Panc1 (cell line): ENCODE measurements around the gene FASTKD2.

Experiments used
- CTCF ChIP-seq: fragments of 450-650 bp; IDR thresholded peaks from 2 replicates; pipeline ENCODE4 v1.5.1; 2017; ENCODE audit warnings: mild to moderate bottlenecking
- POLR2AphosphoS5 ChIP-seq: IDR thresholded peaks from 2 replicates; pipeline ENCODE4 v1.6.1; 2012; ENCODE audit warnings: mild to moderate bottlenecking, low read depth, low read length, moderate library complexity
- REST ChIP-seq, 2 experiments: IDR thresholded peaks; 2 replicates each; pipeline ENCODE4 v1.6.1; 2011 to 2012; ENCODE audit warnings: low read depth in 2 of 2, control low read depth in 1 of 2, low read length in 1 of 2, mild to moderate bottlenecking in 1 of 2, moderate library complexity in 1 of 2; ENCODE audit not compliant: insufficient read depth in 1 of 2
- SIN3A ChIP-seq: IDR thresholded peaks from 2 replicates; pipeline ENCODE4 v1.6.1; 2012; ENCODE audit warnings: low read depth, mild to moderate bottlenecking, low read length, moderate library complexity, borderline replicate concordance; ENCODE audit not compliant: insufficient read depth

GRCh38 chr2:206824993-206825392 lies 59.6 kb downstream of the FASTKD2 start:
- TF ChIP-seq POLR2AphosphoS5 (no peak), CTCF (no peak), SIN3A (no peak), REST (IDR thresholded peaks at IDR 0.05; ENCODE audit: insufficient read depth in 1 of 2, low read depth in 2 of 2, low read length in 1 of 2) (no peak)
